H9 (cell line): ENCODE measurements around the gene KLHL20. TPM values are rescaled to one million over a fixed set of nuclear protein-coding genes. Genes with fewer than 3 reads are reported as not detected.
"Not testable (repeated sequence)": the region's sequence is repeated elsewhere in the genome, so short reads cannot be mapped to it uniquely, and the experiment has no call there.

ENCODE experiments used
- DNase-seq: peaks from one replicate; pipeline ENCODE4 v3.0.0-alpha.2; 2017
- H2AFZ ChIP-seq: one replicate; pipeline ENCODE4 v1.6.1; 2013; ENCODE audit warnings: mild to moderate bottlenecking, low read length, control low read depth, moderate library complexity
- H2AK5ac ChIP-seq: 2 replicates; pipeline ENCODE4 v1.6.1; 2013; ENCODE audit warnings: low read length, control low read depth, mixed read lengths; ENCODE audit not compliant: insufficient read length
- H2BK120ac ChIP-seq: one replicate; pipeline ENCODE4 v1.6.1; 2013; ENCODE audit warnings: low read depth, mild to moderate bottlenecking, low read length, control low read depth, inconsistent platforms; ENCODE audit not compliant: poor library complexity, severe bottlenecking
- H2BK12ac ChIP-seq: 2 replicates; pipeline ENCODE4 v1.6.1; 2013; ENCODE audit warnings: low read length, control low read depth, mixed read lengths, low read depth; ENCODE audit not compliant: insufficient read length
- H2BK15ac ChIP-seq: 2 replicates; pipeline ENCODE4 v1.6.1; 2013; ENCODE audit warnings: low read depth, low read length, control low read depth
- H2BK20ac ChIP-seq: one replicate; pipeline ENCODE4 v1.6.1; 2013; ENCODE audit warnings: low read depth, mild to moderate bottlenecking, low read length, control low read depth, inconsistent platforms; ENCODE audit not compliant: poor library complexity, severe bottlenecking
- H2BK5ac ChIP-seq: 2 replicates; pipeline ENCODE4 v1.6.1; 2013; ENCODE audit warnings: low read length, control low read depth, mixed read lengths; ENCODE audit not compliant: insufficient read length
- H3K14ac ChIP-seq: 2 replicates; pipeline ENCODE4 v1.6.1; 2013; ENCODE audit warnings: low read length, control low read depth; ENCODE audit not compliant: insufficient read depth
- H3K18ac ChIP-seq: 2 replicates; pipeline ENCODE4 v1.6.1; 2013; ENCODE audit warnings: low read depth, mild to moderate bottlenecking, mixed read lengths, low read length, control low read depth; ENCODE audit not compliant: insufficient read length
- H3K23ac ChIP-seq: 2 replicates; pipeline ENCODE4 v1.6.1; 2013; ENCODE audit warnings: low read length, control low read depth, mixed read lengths, low read depth; ENCODE audit not compliant: insufficient read length
- H3K23me2 ChIP-seq: 2 replicates; pipeline ENCODE4 v1.6.1; 2013; ENCODE audit warnings: low read depth, mild to moderate bottlenecking, mixed read lengths, low read length, control low read depth; ENCODE audit not compliant: insufficient read length, poor library complexity, severe bottlenecking
- H3K27ac ChIP-seq: 2 replicates; pipeline ENCODE4 v1.5.1; 2013; ENCODE audit warnings: low read length, control low read depth, mixed read lengths, low read depth; ENCODE audit not compliant: insufficient read length
- H3K27me3 ChIP-seq: 2 replicates; pipeline ENCODE4 v1.6.1; 2013; ENCODE audit warnings: low read length, control low read depth, inconsistent platforms; ENCODE audit not compliant: insufficient read depth
- H3K4ac ChIP-seq: 2 replicates; pipeline ENCODE4 v1.6.1; 2013; ENCODE audit warnings: low read depth, mild to moderate bottlenecking, control low read depth, inconsistent platforms, low read length, moderate library complexity
- H3K4me1 ChIP-seq: 2 replicates; pipeline ENCODE4 v1.6.1; 2013; ENCODE audit warnings: low read length, control low read depth, inconsistent platforms; ENCODE audit not compliant: insufficient read depth
- H3K4me2 ChIP-seq: 2 replicates; pipeline ENCODE4 v1.6.1; 2013; ENCODE audit warnings: low read length, control low read depth, mixed read lengths; ENCODE audit not compliant: insufficient read length, insufficient read depth
- H3K56ac ChIP-seq: 2 replicates; pipeline ENCODE4 v1.6.1; 2013; ENCODE audit warnings: low read depth, mild to moderate bottlenecking, mixed read lengths, low read length, control low read depth; ENCODE audit not compliant: insufficient read length
- H3K79me1 ChIP-seq: 2 replicates; pipeline ENCODE4 v1.6.1; 2013; ENCODE audit warnings: low read depth, mild to moderate bottlenecking, moderate library complexity, low read length, control low read depth, inconsistent platforms; ENCODE audit not compliant: insufficient read depth, poor library complexity, severe bottlenecking
- H3K79me2 ChIP-seq: 2 replicates; pipeline ENCODE4 v1.6.1; 2013; ENCODE audit warnings: low read length, control low read depth, inconsistent platforms; ENCODE audit not compliant: insufficient read depth
- H3K9ac ChIP-seq: 2 replicates; pipeline ENCODE4 v1.6.1; 2013; ENCODE audit warnings: low read length, control low read depth, mixed read lengths; ENCODE audit not compliant: insufficient read length; ENCODE audit errors: extremely low read depth
- H3K9me3 ChIP-seq: one replicate; pipeline ENCODE4 v1.6.1; 2013; ENCODE audit warnings: low read depth, low read length, inconsistent platforms; ENCODE audit not compliant: control insufficient read depth
- H3T11ph ChIP-seq: one replicate; pipeline ENCODE4 v1.6.1; 2013; ENCODE audit warnings: mild to moderate bottlenecking, low read length, control low read depth, inconsistent platforms
- H4K20me1 ChIP-seq: one replicate; pipeline ENCODE4 v1.6.1; 2013; ENCODE audit not compliant: control insufficient read depth, insufficient read length, insufficient read depth
- H4K5ac ChIP-seq: 2 replicates; pipeline ENCODE4 v1.6.1; 2013; ENCODE audit warnings: low read depth, mild to moderate bottlenecking, mixed read lengths, low read length, control low read depth; ENCODE audit not compliant: insufficient read length
- H4K8ac ChIP-seq: replicated peaks from 2 replicates; pipeline ENCODE4 v1.6.1; 2013; ENCODE audit warnings: low read length, control low read depth, mixed read lengths, low read depth; ENCODE audit not compliant: insufficient read length
- H4K91ac ChIP-seq: 2 replicates; pipeline ENCODE4 v1.6.1; 2013; ENCODE audit warnings: low read depth, mild to moderate bottlenecking, moderate library complexity, mixed read lengths, low read length, control low read depth; ENCODE audit not compliant: insufficient read length
- H3K27ac Mint-ChIP-seq, 3 experiments: 2 replicates in 2 of 3; 3 replicates in 1 of 3; pipeline ENCODE4 v1.8.0; 2020 to 2021; ENCODE audit warnings: mixed read lengths in 3 of 3, mild to moderate bottlenecking in 1 of 3, moderate library complexity in 1 of 3
- H3K27me3 Mint-ChIP-seq: 2 replicates; pipeline ENCODE4 v1.8.0; 2021; ENCODE audit warnings: low read depth, mild to moderate bottlenecking, moderate library complexity, mixed read lengths
- H3K36me3 Mint-ChIP-seq, 3 experiments: 2 replicates in 2 of 3; 3 replicates in 1 of 3; pipeline ENCODE4 v1.8.0; 2020 to 2021; ENCODE audit warnings: low read depth in 3 of 3, mixed read lengths in 3 of 3; ENCODE audit not compliant: insufficient read depth in 1 of 3
- H3K4me1 Mint-ChIP-seq, 2 experiments: 2 replicates each; pipeline ENCODE4 v1.8.0; 2020; ENCODE audit warnings: mixed read lengths in 2 of 2
- H3K4me3 Mint-ChIP-seq, 2 experiments: 2 replicates in 1 of 2; 3 replicates in 1 of 2; pipeline ENCODE4 v1.8.0; 2020 to 2021; ENCODE audit warnings: mild to moderate bottlenecking in 2 of 2, mixed read lengths in 2 of 2, moderate library complexity in 1 of 2
- H3K9me3 Mint-ChIP-seq, 2 experiments: 2 replicates in 1 of 2; 3 replicates in 1 of 2; pipeline ENCODE4 v1.8.0; 2020; ENCODE audit warnings: mild to moderate bottlenecking in 2 of 2, mixed read lengths in 2 of 2, moderate library complexity in 1 of 2
- WGBS: extraction: QIAGEN DNeasy Blood & Tissue Kit; methylation state at CpG from one replicate; pipeline ENCODE4 v1.1.7; 2013; ENCODE audit warnings: missing lambda C conversion rate, low lambda C conversion rate, mixed read lengths; ENCODE audit not compliant: insufficient read length; ENCODE audit errors: extremely low coverage; 5-methylcytosine and 5-hydroxymethylcytosine counted together
- total RNA-seq: library from RNA; stranded (reverse); gene quantifications from 2 replicates; pipeline ENCODE4 v1.2.1, GENCODE V29; 2021
- TF ChIP-seq, protein P1 (sequence below): fragments of 200-600 bp; sonication (generic); conservative IDR thresholded peaks from 3 replicates; pipeline ENCODE4 v1.8.0; 2021; ENCODE audit warnings: antibody characterized with exemption, mild to moderate bottlenecking

KLHL20 gene
- total RNA-seq, 1 experiment from 2014 or later, result 12.2 TPM

DNA sequence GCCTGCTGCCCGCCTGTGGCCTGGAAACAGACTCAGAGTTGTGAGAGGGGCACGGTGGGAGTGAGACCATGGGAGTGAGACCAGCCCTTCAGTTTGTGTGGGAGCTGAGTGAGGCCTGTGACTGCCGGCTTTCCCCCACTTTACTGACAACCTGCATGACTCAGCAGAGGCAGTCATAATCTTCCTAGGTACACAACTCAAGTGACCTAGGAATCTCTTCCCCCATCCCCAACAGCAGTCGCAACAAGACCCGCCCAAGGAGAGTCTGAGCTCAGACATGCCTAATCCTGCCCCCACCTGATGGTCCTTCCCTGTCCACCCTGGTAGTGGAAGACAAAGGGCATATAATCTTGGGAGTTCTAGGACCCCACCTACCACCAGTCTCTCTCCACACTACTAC lies 44.2 kb downstream of the KLHL20 start:
- no peaks in the 10 kb centered on the region for H3K79me2 ChIP-seq
- Mint-ChIP-seq H3K36me3 (peaks cover 46 to 80% (median 63%) of the 10 kb centered on the region in 3 experiments), H3K27me3 (no peaks in the 10 kb centered on the region), H3K9me3 (peaks cover 13 to 18% of the 10 kb centered on the region in 2 experiments; a peak in 4 of 5 replicates), H3K4me1 (no peaks in the 10 kb centered on the region; a peak in 2 of 4 replicates), H3K4me3 (no peak overlapping the region), H3K27ac (peak overlapping the region in 1 of 3 experiments; percentile 91; a peak in 1 of 7 replicates)
- H4K5ac ChIP-seq, result no peak overlapping the region
- H3K4me1 ChIP-seq, result no peaks in the 10 kb centered on the region
- no peak overlapping the region for H4K91ac ChIP-seq
- no peak overlapping the region for H2BK12ac ChIP-seq
- no peak overlapping the region for H2BK5ac ChIP-seq
- no CpG with 5 or more reads among the region's 5 CpGs for WGBS
- H3K9ac ChIP-seq, result no peak overlapping the region
- no peak overlapping the region for H3K4me2 ChIP-seq
- H3K14ac ChIP-seq, result no peak overlapping the region
- no peak overlapping the region for H3K4ac ChIP-seq
- H4K20me1 ChIP-seq, result no peaks in the 10 kb centered on the region
- no peaks in the 10 kb centered on the region for H3K9me3 ChIP-seq
- H4K8ac ChIP-seq, result no peak overlapping the region
- no peak overlapping the region for H2BK15ac ChIP-seq
- H3K23ac ChIP-seq, result no peak overlapping the region
- TF ChIP-seq, protein P1, sequence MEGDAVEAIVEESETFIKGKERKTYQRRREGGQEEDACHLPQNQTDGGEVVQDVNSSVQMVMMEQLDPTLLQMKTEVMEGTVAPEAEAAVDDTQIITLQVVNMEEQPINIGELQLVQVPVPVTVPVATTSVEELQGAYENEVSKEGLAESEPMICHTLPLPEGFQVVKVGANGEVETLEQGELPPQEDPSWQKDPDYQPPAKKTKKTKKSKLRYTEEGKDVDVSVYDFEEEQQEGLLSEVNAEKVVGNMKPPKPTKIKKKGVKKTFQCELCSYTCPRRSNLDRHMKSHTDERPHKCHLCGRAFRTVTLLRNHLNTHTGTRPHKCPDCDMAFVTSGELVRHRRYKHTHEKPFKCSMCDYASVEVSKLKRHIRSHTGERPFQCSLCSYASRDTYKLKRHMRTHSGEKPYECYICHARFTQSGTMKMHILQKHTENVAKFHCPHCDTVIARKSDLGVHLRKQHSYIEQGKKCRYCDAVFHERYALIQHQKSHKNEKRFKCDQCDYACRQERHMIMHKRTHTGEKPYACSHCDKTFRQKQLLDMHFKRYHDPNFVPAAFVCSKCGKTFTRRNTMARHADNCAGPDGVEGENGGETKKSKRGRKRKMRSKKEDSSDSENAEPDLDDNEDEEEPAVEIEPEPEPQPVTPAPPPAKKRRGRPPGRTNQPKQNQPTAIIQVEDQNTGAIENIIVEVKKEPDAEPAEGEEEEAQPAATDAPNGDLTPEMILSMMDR, result no peak
- no peak overlapping the region for H3K56ac ChIP-seq
- H3K27me3 ChIP-seq, result no peaks in the 10 kb centered on the region
- no peak overlapping the region for H3K27ac ChIP-seq
- no peak overlapping the region for H3T11ph ChIP-seq
- H2AFZ ChIP-seq, result no peak overlapping the region
- H2AK5ac ChIP-seq, result no peak overlapping the region
- no peak overlapping the region for H3K18ac ChIP-seq
- H3K79me1 ChIP-seq, result no peaks in the 10 kb centered on the region
- no peaks in the 10 kb centered on the region for H3K23me2 ChIP-seq
- no peak overlapping the region for H2BK120ac ChIP-seq
- DNase-seq, result no peak
- H2BK20ac ChIP-seq, result no peak overlapping the region

DNA sequence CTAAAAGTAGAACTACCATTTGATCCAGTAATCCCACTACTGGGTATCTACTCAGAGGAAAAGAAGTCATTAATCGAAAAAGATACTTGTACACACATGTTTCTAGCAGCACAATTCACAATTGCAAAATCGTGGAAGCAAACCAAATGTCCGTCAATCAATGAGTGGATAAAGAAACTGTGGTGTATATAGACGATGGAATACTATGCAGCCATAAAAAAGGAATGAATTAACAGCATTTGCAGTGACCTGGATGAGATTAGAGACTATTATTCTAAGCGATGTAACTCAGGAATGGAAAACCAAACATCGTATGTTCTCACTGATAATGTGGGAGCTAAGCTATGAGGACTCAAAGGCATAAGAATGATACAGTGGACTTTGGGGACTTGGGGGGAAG lies 49.5 kb downstream of the KLHL20 start:
- DNase-seq, H3K56ac ChIP-seq, H3K23ac ChIP-seq, H2AK5ac ChIP-seq, H2BK5ac ChIP-seq, H4K5ac ChIP-seq, H3K9ac ChIP-seq, H3K9me3 ChIP-seq, H3K23me2 ChIP-seq, H3K4me3 Mint-ChIP-seq, H3K4me2 ChIP-seq, H3K79me1 ChIP-seq, H3K4me1 Mint-ChIP-seq, H3T11ph ChIP-seq, H3K4me1 ChIP-seq, H2BK120ac ChIP-seq, H3K79me2 ChIP-seq, H3K14ac ChIP-seq, H4K8ac ChIP-seq, H2BK12ac ChIP-seq, H4K91ac ChIP-seq, H2BK20ac ChIP-seq, H3K27me3 ChIP-seq, H3K27me3 Mint-ChIP-seq, H2BK15ac ChIP-seq, H2AFZ ChIP-seq, H3K27ac Mint-ChIP-seq, H3K4ac ChIP-seq, H3K18ac ChIP-seq, H3K27ac ChIP-seq, H4K20me1 ChIP-seq: not testable (repeated sequence)
- Mint-ChIP-seq H3K36me3 (peaks cover 31 to 55% (median 47%) of the 10 kb centered on the region in 3 experiments), H3K9me3 (peaks cover 20 to 25% of the 10 kb centered on the region in 2 experiments)
- no CpG with 5 or more reads among the region's 6 CpGs for WGBS
